ENCODE measurements around the gene FAM193A. TPM values are rescaled to one million over a fixed set of nuclear protein-coding genes. Genes with fewer than 3 reads are reported as not detected.
"Not testable (repeated sequence)": the region's sequence is repeated elsewhere in the genome, so short reads cannot be mapped to it uniquely, and the experiment has no call there.

The FAM193A gene
- total RNA-seq, 1 experiment from 2014 or later, result 31.3 TPM

DNA sequence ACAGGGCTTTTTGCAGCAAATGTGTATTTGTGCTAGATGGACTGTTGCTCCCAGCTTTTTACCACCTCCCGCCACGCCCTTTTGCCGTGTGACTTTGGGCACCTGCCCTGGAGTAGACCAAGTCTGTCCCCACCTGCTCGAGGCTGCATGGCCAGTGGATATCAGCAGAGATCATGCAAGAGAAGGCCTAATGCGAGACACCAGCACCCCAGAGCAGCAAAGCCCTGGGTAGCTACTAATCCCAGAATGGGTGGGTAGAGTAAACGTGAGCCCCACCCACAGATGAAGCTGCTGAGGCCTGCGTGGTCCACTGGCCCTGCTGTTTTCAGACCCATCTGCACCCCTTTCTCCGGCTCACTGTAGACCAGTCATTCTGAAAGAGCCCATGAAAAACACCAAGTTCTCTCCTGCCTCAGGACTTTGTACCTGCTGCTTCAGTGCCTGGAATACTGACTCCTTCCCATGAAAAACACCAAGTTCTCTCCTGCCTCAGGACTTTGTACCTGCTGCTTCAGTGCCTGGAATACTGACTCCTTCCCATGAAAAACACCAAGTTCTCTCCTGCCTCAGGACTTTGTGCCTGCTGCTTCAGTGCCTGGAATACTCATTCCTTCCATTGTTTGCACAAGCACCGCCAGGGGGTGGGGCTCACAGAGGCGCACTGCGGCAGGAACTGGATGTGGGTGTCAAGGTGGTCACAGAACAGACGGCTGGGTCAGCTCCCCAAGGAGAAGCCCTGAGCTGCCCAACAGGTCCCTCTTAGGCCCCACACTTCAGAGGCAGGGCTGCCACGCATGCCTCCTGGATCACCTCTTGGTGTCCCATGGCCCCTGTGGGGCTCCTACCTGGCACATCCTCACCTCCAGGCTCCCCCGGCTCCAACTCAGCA is 224.8 kb downstream of the FAM193A start:
- Mint-ChIP-seq H3K9me3 (ENCODE audit: unreplicated experiment) (no peaks in the 10 kb centered on the region), H3K4me1 (ENCODE audit: insufficient read depth, unreplicated experiment) (peaks cover 7% of the 10 kb centered on the region)
- intact Hi-C loops (cut with micrococcal nuclease), result no loop called here

DNA sequence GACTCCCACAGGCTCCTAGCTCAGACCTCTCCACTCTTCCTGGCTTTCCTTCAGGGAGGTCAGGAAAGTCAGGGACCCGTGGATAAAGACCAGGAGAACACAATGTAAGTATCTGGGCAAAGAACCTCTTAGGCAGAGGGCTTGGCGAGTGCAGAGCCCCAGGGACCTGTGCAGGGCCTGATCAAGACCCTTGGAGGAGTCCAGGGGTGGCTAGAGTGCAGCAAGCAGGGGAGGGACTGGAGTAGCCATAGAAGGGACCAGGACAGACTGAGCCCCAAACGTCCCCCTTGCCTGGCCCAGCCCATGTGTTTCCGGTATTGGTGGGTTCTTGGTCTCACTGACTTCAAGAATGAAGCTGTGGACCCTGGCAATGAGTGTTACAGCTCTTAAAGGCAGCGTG is 225.6 kb downstream of the FAM193A start:
- POLR2A ChIA-PET, result interaction anchor here (1.2 to 3.1 kb wide), 4 partner anchors 35 to 174 kb away, joined by 3 to 27 read pairs (median 4); no protein-coding TSS in a partner anchor
- no peak overlapping the region for H3K27ac Mint-ChIP-seq (ENCODE audit: low read depth, unreplicated experiment)
- intact Hi-C loops (cut with micrococcal nuclease), result no loop called here

More for the DNA sequence above, 224.8 kb downstream of the FAM193A start:
- DNase-seq (ENCODE audit: unreplicated experiment), result peak; percentile 45
- ChIA-PET POLR2A (interaction anchor here (0.6 to 3.1 kb wide), 7 partner anchors 37 to 175 kb away, joined by 3 to 27 read pairs (median 3); no protein-coding TSS in a partner anchor), CTCF (interaction anchor here (1.0 to 1.5 kb wide), 4 partner anchors 14 to 201 kb away, joined by 3 to 6 read pairs (median 4); no protein-coding TSS in a partner anchor)
- no TSS peak for BruUV-seq (replicated peaks)
- H3K4me3 Mint-ChIP-seq (ENCODE audit: unreplicated experiment), result no peak overlapping the region
- TF ChIP-seq, protein P1, sequence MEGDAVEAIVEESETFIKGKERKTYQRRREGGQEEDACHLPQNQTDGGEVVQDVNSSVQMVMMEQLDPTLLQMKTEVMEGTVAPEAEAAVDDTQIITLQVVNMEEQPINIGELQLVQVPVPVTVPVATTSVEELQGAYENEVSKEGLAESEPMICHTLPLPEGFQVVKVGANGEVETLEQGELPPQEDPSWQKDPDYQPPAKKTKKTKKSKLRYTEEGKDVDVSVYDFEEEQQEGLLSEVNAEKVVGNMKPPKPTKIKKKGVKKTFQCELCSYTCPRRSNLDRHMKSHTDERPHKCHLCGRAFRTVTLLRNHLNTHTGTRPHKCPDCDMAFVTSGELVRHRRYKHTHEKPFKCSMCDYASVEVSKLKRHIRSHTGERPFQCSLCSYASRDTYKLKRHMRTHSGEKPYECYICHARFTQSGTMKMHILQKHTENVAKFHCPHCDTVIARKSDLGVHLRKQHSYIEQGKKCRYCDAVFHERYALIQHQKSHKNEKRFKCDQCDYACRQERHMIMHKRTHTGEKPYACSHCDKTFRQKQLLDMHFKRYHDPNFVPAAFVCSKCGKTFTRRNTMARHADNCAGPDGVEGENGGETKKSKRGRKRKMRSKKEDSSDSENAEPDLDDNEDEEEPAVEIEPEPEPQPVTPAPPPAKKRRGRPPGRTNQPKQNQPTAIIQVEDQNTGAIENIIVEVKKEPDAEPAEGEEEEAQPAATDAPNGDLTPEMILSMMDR (IDR thresholded peaks at IDR 0.05; ENCODE audit: unreplicated experiment), result no peak
- no peaks in the 10 kb centered on the region for H3K36me3 Mint-ChIP-seq (ENCODE audit: insufficient read depth, unreplicated experiment)
- no peaks in the 10 kb centered on the region for H3K27me3 Mint-ChIP-seq (ENCODE audit: insufficient read depth, unreplicated experiment)
- no peak overlapping the region for H3K27ac Mint-ChIP-seq (ENCODE audit: low read depth, unreplicated experiment)

DNA sequence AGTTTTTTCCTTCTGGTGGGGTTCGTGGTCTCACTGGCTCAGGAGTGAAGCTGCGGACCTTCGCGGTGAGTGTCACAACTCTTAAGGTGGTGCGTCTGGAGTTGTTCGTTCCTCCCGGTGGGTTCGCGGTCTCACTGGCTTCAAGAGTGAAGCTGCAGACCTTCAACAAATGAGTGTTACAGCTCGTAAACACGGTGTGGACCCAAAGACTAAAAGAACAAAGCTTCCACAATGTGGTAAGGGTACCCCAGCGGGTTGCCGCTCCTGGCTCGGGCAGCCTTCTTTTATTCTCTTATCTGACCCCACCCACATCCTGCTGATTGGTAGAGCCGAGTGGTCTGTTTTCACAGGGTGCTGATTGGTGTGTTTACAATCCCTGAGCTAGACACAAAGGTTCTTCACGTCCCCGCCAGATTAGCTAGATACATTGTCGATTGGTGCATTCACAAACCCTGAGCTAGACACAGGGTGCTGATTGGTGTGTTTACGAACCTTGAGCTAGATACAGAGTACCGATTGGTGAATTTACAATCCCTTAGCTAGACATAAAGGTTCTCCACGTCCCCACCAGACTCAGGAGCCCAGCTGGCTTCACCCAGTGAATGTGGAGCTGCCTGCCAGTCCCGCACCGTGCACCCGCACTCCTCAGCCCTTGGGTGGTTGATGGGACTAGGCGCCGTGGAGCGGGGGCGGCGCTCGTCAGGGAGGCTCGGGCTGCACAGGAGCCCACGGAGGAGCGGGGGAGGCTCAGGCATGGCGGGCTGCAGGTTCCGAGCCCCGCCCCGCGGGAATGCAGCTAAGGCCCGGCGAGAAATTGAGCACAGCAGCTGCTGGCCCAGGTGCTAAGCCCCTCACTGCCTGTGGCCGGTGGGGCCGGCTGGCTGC is 226.3 kb downstream of the FAM193A start:
- intact Hi-C loops (cut with micrococcal nuclease); H3K4me3 Mint-ChIP-seq (ENCODE audit: unreplicated experiment); H3K9me3 Mint-ChIP-seq (ENCODE audit: unreplicated experiment); H3K4me1 Mint-ChIP-seq (ENCODE audit: insufficient read depth, unreplicated experiment); BruUV-seq (replicated peaks); H3K36me3 Mint-ChIP-seq (ENCODE audit: insufficient read depth, unreplicated experiment); DNase-seq (ENCODE audit: unreplicated experiment); H3K27ac Mint-ChIP-seq (ENCODE audit: low read depth, unreplicated experiment); H3K27me3 Mint-ChIP-seq (ENCODE audit: insufficient read depth, unreplicated experiment): not testable (repeated sequence)
- CTCF ChIA-PET, result interaction anchor here (0.6 to 1.9 kb wide), 14 partner anchors 11 to 275 kb away, joined by 3 to 6 read pairs (median 3); no protein-coding TSS in a partner anchor
- POLR2A ChIA-PET, result interaction anchor here (0.8 to 3.1 kb wide), 6 partner anchors 34 to 174 kb away, joined by 3 to 27 read pairs (median 4); no protein-coding TSS in a partner anchor

More for the DNA sequence above, 225.6 kb downstream of the FAM193A start:
- H3K27me3 Mint-ChIP-seq (ENCODE audit: insufficient read depth, unreplicated experiment), result no peaks in the 10 kb centered on the region
- peaks cover 7% of the 10 kb centered on the region for H3K4me1 Mint-ChIP-seq (ENCODE audit: insufficient read depth, unreplicated experiment)
- H3K9me3 Mint-ChIP-seq (ENCODE audit: unreplicated experiment), result no peaks in the 10 kb centered on the region
- no peak for DNase-seq (ENCODE audit: unreplicated experiment)
- H3K4me3 Mint-ChIP-seq (ENCODE audit: unreplicated experiment), result no peak overlapping the region
- TF ChIP-seq, protein P1 (IDR thresholded peaks at IDR 0.05; ENCODE audit: unreplicated experiment), result no peak
- no peaks in the 10 kb centered on the region for H3K36me3 Mint-ChIP-seq (ENCODE audit: insufficient read depth, unreplicated experiment)
- CTCF ChIA-PET, result interaction anchor here (0.7 to 1.5 kb wide), 4 partner anchors 35 to 200 kb away, joined by 3 to 6 read pairs (median 3); no protein-coding TSS in a partner anchor
- BruUV-seq (replicated peaks), result no TSS peak

DNA sequence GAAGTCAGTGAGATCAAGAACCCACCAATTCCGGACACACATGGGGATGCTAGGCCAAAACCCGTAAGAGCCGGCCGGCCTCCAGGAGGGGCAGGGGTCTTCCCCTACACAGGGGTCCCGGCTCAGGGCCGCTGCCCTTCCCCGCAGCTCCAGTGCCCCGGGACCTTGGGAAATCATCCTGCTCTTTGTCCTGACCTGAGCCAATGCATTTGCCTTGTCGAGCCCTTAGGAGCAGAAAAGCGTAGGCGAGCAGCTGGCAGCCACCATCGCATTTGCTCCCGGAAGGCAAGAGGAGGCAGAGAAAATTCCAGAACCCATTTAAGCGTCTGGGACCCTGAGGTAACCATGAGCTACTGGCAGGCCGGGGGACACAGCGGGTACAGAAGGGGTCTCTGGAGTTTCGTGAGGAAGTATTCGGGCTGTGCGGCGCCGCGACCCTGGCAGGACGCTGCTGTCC is 227.1 kb downstream of the FAM193A start:
- BruUV-seq (replicated peaks), result no TSS peak
- Mint-ChIP-seq H3K4me1 (ENCODE audit: insufficient read depth, unreplicated experiment) (peaks cover 7% of the 10 kb centered on the region), H3K27me3 (ENCODE audit: insufficient read depth, unreplicated experiment) (no peaks in the 10 kb centered on the region), H3K4me3 (ENCODE audit: unreplicated experiment) (peak overlapping the region; percentile 70), H3K36me3 (ENCODE audit: insufficient read depth, unreplicated experiment) (no peaks in the 10 kb centered on the region), H3K27ac (ENCODE audit: low read depth, unreplicated experiment) (no peak overlapping the region), H3K9me3 (ENCODE audit: unreplicated experiment) (no peaks in the 10 kb centered on the region)
- intact Hi-C loops (cut with micrococcal nuclease), result no loop called here
- ChIA-PET POLR2A (interaction anchor here (0.6 to 1.5 kb wide), 6 partner anchors 33 to 173 kb away, joined by 3 to 19 read pairs (median 4); no protein-coding TSS in a partner anchor), CTCF (interaction anchor here (0.6 to 1.9 kb wide), 16 partner anchors 10 to 297 kb away, joined by 3 to 5 read pairs (median 3); no protein-coding TSS in a partner anchor)
- TF ChIP-seq, protein P1 (IDR thresholded peaks at IDR 0.05; ENCODE audit: unreplicated experiment), result no peak
- DNase-seq (ENCODE audit: unreplicated experiment), result no peak
